GM19035 (cell line): Measurements from ENCODE around the gene C2CD2.
"Not testable (repeated sequence)": the region's sequence is repeated elsewhere in the genome, so short reads cannot be mapped to it uniquely, and the experiment has no call there.

Experiments used
- ATAC-seq: cut with Tn5 transposase; IDR thresholded peaks from one replicate; pipeline ENCODE4 v1.9.1; 2021; ENCODE audit not compliant: unreplicated experiment

C2CD2 gene

GRCh38 chr21:41975391-41976272, 21.8 kb upstream of the C2CD2 start:
- ATAC-seq, result no peak

DNA sequence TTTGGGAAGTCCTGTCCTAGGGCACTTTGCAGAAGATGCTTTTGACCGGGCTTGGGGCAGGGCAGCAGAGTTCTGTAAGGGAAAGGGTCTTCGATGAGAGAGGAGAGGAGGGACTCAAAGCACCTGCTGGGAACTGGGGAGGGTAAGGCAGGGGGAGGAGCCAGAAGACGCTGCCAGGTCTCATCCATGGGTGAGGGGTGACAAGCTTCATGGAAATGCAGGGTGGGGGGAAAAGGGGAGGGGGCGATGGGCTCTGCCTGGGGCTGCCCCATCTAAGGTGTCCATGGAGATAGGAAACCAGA, 20.9 kb upstream of the C2CD2 start:
- no peak for ATAC-seq

DNA sequence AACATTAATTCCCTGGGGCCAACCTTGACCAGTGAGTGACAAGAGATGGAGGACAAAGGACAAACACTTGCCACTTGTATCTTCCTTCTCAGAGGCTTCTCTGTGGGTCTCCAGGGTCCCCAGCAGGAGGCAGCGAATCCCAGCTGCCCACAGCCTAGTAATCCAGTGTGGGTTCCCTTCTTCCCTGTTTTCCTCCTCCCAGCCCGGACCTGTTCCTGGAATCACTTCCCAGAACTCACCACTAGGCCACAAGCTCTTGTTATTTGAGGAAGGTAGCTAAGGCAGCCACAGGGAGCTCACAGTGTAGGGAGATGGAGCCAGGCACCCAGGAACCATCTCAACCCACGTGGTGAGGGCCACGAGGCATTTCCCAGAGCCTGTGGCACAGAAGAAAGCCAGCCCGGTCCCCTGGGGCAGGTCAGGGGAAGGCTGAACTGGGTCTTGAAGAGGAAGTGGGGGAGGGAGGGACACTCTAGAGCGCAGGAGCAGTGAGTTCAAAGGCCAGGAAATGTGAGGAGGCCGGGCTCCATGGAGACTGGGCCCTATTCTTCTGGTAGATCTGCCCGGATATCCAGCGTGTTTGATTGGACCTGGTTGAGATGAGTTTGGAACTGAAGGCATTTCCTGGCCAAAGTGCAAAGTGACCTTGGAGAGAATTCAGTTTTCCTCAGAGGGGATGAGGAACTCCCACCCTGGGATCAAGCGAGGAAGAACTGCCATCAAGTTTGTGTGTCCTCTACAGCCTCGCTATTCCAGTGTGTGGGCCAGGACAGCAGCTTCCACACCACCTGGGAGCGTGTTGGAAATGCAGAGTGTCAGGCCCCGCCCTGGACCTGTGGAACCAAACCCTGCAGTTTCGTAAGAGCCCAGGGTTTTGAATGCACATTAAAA, 20.3 kb upstream of the C2CD2 start:
- ATAC-seq, result no peak

- no peak for ATAC-seq
Observed at GRCh38 chr21:41973427-41973831, 19.6 kb upstream of the C2CD2 start.

DNA sequence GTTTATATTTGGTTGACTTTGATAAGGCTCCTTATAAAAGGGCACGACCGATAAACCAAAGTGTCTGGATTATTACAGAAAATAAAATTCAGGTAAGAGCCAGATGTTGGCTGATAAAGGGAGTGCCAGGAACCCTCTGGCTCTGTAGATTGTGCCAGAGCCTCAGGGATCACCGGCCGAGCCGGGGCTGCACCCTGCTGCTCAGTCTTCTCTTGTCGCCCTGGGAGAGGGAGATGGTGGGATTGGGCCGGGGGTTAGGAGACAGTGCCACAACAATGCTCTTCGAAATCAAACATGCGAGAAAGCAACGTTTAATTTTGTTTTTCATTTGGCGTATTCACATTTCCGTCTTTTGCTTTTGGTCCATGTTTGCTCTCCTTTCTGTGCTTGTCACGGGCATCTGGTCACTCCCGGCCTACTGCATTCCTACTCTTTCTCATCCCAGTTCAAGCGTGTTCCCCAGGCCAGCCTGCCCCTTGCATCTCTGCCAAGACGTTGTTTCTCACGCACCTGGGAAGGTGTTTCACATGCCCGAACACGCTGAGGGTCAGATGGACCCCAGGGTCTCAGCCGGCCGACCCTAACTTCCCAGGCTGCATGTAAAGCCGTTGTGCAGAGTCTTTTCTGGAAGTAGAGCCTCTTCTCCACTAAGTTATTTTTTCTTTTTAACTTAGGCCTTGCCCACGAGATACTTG, 18.8 kb upstream of the C2CD2 start:
- ATAC-seq, result no peak

DNA sequence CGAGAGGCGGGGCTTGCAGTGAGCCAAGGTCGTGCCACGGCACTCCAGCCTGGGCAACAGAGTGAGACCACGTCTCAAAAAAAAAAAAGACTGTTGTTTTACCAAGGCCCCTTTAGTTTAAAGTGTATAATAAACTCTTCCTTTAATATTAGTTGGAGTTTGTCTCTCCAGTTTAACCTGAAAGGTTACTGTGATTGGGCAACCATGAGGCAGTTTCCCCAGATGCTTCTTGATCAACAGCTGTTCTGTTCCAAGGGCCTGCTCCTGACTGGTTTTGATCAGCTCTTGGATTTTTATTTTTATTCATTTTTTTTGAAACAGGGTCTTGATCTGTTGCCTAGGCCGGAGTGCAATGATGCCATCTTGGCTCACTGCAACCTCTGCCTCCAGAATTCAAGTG, 18.1 kb upstream of the C2CD2 start:
- ATAC-seq, result no peak

GRCh38 chr21:41970751-41971653, 17.2 kb upstream of the C2CD2 start:
- no peak for ATAC-seq

- no peak for ATAC-seq
Observed at GRCh38 chr21:41970106-41970391, 16.2 kb upstream of the C2CD2 start.

DNA sequence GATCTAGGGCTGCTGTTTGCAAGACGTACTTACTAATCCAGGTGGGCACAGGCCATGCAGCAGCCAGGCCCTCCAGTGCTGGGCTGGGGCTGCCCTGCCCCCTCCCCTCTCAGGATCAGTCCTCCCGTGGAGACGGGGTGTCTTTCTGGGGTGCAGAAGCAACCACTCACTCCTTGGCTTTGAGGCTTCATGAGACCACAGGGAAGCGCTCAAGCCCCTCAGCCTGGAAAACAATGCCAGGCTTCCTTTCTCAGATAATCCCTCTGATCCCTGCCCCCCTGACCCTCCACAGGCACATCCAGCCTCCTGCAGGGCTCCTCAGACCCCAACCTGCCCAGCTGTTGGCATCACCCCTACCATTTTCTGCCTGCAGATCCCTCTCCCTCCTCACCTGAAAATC, 13.9 kb upstream of the C2CD2 start:
- no peak for ATAC-seq

GRCh38 chr21:41966872-41967621, 13.2 kb upstream of the C2CD2 start:
- ATAC-seq, result no peak

DNA sequence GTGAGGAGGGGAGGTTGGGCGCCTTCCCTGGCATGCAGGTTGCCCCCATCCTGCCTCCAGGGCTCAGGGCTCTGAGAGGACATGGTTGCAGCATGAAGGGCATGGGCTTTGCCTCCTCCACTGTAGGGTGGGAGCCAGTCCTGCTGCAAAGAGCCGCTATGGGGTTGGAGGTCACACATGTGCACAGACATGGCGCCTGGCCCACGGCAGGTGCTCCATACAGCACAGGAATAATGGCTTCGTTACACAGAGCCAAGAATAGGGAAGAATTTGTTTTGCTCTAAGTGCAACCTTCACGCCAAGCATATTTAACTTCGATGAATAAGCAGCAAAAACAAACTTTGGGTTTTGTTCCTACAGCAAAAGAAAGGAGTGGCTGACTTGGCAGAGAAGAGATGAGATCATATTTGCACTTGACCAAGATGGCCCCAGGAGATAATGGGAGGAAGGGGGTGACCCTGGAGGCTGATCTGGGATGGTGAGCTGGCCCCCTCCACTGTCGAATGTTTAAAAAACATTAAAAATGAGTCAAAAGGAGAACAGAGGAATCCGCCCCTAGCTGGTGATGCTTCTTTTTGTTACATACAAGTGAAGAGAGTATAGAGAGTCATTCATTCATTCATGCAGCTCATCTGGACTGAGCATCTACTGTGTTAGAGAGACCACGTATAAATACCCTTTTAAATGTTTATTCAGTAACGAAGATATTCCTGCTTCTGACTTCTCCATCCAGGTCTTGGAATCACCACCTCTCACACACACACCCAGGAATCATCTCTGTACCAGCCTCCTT, 12.4 kb upstream of the C2CD2 start:
- no peak for ATAC-seq

DNA sequence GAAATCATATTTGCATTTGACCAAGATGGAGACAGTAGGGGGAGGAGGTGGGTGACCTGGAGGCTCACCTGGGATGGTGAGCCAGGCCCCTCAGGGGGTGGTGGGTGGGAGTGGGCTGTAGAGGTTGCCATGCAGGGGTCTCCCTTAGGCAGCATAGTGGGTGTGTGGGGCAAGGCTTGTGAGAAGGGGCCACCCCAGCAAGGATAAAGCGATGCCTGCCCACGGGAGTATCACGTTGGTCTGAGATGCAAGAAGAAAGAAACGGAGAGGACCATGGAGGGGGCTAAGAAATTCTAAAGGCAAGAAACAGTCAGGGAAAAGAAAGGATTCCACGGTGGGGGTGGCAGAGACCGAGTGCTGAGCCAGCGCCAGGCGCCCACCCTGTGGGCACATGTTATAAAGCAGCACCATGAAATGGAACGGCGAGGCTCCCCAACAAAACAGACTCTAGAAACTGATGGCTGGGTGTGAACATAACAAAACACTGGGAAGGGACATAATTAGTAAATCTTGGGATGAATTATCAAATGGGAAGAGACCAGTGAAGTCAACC, 11.7 kb upstream of the C2CD2 start:
- ATAC-seq, result no peak

- ATAC-seq, result no peak
Observed at GRCh38 chr21:41965045-41965444, 11.2 kb upstream of the C2CD2 start.

- ATAC-seq, result no peak
Observed at GRCh38 chr21:41964171-41964570, 10.4 kb upstream of the C2CD2 start.

DNA sequence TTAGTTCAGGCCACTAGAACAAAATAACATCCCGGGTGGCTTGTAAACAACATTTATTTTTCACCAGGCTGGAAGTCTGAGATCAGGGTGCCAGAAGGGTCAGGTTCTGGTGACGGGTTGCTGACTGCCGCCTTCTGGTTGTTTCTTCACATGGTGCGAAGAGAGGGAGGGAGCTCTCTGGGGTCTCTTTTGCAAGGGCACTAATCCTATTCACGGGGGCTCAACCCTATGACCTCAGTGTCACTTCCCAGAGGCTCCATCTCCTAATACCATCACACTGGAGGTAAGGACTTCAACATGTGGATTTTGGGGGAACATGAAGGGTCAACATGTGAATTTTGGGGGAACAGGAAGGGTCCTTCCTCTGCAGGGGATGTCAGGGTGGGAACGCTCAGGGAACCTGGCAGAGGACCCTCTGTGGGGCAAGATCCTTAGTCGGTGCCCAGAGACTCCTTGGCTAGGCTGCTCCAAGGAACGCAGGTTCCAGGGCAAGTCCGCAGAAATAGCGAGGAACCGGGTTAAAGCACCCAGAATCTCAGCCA, 8.7 kb upstream of the C2CD2 start:
- no peak for ATAC-seq

- no peak for ATAC-seq
Observed at GRCh38 chr21:41961753-41962152, 7.9 kb upstream of the C2CD2 start.

GRCh38 chr21:41961282-41961701, 7.5 kb upstream of the C2CD2 start:
- ATAC-seq, result no peak

DNA sequence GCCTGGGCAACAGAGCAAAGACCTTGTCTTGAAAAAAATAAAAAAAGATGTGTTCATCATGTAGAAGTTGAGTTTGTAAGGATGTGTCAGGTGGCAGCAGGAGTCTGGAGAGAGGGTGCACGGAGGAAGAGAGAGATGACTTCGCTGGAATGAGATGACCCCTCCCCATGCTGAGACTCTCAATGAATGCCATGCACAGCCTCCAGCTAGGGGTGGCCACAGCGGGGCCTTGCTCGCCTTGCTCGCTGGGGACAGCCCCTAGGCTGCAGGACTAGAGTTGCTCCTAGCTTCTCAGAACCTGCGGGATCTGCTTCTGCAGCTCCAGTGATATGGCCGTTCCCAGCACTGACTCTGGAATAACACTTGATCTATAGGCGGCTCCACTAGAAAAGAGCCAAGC, 6.6 kb upstream of the C2CD2 start:
- ATAC-seq, result no peak

DNA sequence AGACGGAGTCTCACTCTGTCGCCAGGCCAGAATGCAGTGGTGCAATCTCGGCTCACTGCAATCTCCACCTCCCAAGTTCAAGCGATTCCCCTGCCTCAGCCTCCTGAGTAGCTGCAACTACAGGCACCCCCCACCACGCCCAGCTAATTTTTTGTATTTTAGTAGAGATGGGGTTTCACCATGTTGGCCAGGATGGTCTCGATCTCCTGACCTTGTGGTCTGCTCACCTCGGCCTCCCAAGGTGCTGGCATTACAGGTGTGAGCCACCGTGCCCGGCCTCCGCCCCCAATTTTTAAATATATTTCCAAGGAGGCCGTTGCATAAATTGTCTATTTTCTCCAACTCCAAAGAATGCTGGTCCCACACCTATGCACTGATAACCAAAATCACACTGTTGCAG, 5.9 kb upstream of the C2CD2 start:
- not testable (repeated sequence) for ATAC-seq
